GM19193 (cell line): ENCODE data around the gene SLF1.

Experiments used
- POLR2A ChIP-seq: IDR thresholded peaks from 4 replicates; pipeline ENCODE4 v1.6.1; 2011; ENCODE audit not compliant: insufficient read depth, insufficient read length; ENCODE audit errors: extremely low read depth

The SLF1 gene

DNA sequence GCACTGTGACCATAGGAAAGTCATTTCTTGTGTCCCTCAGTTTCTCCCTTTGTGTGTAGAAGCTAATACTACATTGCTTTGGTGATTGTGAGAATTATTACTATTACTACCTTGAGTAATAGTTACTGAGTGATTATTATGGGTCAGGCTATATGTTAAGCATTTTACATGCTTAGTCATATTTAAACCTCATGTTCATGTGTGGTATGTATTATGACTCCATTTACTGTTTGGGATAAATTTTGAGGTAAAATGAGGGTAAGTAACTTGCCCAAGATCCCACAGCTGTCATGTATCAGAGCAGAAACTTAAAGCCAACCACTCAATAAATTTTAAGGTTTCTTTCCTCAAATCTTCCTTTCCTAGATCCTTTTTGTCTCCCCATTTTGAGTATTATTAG lies 28.3 kb downstream of the SLF1 start:
- TF ChIP-seq POLR2A = no peak

DNA sequence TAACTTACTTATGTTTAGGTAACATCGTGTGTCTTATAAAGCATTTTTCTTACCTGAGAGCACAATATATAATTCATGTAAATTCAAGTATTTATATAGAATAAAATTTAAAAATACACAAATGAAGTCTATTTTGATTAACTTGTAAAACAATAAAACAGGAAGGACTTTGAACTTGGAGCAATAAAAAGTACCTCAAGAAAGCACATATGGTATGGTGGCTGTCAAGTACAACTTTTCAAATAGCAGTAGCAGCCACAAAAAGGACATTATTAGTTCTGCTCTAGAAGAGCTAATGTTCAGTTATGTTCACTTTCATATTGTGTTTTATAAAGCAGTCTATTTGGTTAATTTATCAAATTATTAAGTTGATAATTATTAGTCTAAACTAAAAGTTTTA lies 31.4 kb downstream of the SLF1 start:
- no peak for TF ChIP-seq POLR2A

DNA sequence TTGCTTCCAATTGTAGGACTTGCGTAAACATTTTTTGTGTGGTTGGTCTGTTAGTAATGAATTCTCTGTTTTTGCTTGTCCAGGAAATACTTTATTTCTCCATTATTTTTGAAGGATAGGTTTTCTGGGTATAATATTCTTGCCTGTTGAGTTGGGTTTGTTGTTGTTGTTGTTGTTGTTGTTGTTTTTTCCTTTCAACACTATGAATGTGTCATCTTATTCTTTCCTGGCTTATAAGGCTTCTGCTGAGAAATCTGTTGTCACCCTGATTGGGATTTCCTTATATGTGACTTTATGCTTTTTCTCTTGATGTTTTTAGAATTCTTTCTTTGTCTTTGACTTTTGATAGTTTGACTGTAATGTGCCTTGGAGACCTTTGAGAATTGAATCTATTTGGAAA lies 39.8 kb downstream of the SLF1 start:
- TF ChIP-seq POLR2A = no peak

DNA sequence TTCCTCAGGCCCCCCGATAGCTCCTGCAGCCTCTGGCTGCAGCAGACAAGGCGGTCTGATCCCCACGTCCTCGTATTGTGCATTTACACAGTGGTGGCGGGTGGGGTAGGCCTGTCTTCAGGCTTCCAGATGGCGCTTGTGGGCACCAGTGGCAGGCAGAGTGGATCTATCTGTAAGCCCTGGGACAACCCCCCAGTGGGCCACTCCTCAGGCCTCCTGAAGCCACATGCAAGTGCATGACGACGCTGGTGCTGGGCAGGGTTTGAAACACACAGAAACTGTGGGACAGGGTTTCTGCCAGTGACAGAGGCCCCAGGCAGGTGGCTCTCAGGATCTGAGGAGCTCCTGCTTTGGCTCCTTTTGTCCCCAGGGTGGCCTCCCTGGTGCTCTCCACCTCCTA lies 42.0 kb downstream of the SLF1 start:
- no peak for TF ChIP-seq POLR2A

DNA sequence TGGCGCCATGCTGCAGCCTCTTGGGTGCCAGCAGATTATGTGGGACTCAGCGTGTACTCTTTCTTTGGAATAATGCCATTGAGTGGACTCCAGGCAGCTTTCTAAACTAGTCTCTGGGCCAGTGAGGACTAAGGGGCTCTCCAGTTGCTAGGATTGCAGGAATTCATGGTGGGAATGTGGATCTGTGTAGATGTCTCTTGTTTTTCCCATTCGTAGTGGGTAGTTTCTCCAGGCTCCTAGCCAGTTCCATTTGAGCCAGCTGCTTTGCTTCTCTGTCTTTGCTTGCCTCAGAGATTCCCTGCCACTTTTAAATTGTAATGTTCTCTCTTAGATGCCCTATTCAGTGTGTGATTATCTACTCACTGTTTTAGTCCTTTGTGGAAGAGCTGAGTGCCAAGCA lies 42.6 kb downstream of the SLF1 start:
- no peak for TF ChIP-seq POLR2A

DNA sequence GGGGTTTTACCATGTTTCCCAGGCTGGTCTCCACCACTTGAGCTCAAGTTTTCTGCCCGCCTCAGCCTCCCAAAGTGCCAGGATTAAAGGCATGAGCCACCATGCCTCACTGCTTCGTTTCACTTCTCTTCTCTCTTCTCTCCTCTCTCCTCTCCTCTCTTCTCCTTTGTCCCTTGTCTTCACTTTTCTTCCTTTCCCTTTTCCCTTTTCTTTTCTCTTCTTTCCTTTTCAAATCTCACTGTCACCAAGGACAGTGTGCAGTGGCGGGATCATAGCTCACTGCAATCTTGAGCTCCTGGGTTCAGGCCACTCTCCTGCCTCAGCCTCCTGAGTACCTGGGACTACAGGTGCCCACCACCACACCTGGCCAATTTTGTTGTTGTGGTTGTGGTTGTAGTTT lies 49.5 kb downstream of the SLF1 start:
- no peak for TF ChIP-seq POLR2A

DNA sequence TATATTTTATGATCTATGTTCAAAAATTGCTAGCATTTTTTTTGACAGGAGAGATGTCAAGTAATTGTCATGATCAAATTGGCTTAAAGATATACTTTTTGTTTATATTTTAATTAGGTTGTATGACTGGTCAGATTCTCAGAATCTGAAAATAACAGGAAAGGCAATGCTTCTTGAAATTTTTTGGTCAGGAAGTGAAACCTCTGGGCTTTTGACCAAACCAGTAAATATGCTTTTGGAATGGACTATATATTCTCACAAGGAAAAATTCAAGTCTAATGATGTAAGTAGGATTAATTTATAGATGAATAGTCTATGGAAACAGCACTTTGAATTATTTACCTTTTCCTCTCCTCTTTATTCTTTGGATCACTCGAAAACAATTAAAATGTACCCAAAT lies 52.3 kb downstream of the SLF1 start:
- no peak for TF ChIP-seq POLR2A

DNA sequence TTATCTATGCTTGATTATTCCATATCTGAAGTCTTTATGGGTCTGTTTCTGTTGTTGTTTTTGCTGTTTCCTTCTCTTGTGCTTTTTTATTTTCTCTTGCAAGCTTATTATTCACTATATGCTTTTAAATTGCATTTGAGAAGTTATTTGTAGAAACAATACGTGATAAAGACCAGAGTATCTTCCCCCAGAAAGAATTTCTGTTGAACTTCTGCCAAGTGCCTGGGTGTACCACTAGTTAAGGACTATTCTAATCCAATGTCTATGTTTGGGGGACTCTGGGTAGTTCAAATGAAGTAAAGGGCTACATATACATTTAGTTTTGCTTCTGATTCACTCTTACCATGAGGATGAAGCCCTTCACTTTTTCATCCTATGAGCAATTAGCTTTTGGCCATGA lies 54.3 kb downstream of the SLF1 start:
- TF ChIP-seq POLR2A = no peak

DNA sequence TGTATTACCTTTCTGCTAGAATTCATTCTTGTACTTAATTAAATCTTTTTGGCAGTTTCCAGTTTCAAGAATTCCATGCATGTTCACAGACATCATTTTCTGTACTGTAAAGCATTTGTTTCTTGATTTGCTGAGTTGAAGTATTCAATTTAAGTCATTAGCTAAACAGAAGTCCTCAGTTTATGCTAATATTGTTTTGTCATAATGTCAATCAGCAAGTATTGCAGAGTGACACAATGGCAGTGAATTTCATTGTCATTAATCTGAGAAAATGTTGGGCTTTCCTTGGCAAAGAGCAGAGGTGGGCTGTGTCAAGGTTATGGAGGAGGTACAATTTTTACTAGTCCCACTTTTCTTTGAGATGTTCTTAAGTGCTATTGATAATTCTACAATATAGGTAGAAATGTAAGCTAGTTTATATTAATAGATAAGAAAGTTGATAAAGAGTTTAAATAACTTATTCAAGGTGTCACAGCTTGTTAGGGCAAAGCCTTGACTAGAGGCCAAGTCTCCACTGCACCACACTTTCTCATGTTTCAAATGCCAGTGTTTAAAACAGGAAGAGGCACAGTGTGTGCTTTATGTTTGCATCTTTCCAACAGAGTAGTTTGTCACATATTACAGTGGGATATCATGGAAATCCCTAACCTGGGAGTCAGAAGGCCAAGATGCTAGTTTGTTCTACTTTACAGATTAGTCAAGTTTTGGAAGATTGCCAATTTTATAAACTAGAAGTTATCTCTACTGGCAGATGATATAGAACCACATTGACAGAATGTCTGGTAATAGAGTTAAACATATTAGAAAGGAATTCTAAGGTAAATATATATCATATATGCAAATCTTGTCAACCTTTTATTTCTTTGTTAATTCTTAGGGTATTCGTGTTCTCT lies 56.3 kb downstream of the SLF1 start:
- TF ChIP-seq POLR2A = no peak

DNA sequence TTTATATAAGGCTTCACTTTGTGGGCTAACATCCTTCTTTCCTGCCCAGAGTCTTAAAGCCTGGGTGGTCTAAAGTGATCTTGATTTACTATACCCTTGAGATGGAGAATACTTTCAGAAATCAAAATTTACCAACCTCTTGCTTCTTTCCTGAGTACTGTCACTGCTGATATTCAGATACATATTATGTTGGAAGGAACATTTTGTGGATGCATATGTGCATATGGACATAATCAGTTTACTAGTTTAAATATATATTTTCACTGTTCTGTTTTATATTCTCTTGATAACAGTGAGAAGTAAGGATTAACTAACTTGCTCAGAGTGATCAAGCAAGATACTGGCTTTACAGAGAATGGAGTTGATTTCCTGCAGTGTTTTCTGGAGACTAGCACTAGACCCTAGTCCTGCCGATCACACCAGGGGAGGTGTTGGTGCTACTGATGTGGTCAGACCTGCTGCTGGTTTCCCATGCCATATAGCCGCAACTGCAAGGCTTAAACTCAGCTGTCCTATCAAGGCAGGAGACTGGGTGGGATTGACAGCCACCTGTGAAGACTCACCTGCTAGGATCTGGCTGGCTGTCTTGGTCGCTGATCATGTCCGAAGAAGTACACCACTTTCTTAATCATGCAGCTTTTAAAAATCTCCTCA lies 57.6 kb downstream of the SLF1 start:
- no peak for TF ChIP-seq POLR2A

DNA sequence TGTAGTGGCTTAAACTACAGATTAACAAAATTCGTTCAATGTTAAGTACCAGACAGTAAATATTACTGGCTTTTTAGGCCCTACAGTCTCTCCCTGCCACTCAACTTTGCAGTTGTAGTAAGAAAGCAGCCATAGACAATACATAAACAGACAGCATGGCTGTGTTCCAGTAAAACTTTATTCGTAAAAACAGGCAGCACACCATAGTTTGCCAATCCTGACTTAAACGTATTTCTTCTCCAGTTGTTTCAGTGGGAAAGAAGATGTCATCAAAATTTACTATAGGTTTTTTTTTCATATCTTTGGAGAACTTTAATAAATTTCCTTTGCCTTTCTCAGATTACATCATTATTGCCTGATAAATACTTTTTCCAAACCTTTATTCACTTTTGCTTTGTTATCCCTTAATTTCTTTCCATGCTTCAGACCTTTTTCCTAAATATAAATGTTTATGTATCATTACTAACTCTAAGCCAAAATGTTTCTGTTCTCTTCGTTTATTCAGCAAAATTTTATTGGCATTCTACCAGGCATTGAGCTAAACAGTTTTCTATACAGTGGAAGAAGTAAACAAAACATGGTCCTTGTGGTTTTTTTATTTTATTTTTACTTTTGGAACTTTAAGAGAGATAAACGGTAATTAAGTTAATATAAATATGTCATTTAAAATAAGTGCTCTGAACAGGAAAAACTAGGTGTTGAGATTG lies 64.5 kb downstream of the SLF1 start:
- no peak for TF ChIP-seq POLR2A

DNA sequence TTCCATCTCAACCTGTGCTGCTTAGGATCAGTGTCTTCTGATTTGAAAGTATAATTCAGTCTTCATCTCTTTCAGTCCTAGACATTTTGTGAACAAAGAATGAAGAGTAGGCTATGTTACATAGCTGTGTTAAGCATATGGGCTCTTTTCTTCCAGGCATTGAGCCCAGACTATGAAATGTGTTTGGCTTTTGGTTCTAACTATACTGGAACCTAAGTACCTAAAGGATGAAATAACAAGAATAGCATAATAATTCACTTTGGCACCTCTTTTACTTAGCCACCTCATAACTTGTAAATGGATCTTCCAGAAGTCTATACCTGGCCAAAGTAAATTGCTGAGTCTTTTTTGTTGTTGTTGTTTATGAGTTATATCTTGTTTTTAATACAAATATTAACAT lies 71.4 kb downstream of the SLF1 start:
- no peak for TF ChIP-seq POLR2A

DNA sequence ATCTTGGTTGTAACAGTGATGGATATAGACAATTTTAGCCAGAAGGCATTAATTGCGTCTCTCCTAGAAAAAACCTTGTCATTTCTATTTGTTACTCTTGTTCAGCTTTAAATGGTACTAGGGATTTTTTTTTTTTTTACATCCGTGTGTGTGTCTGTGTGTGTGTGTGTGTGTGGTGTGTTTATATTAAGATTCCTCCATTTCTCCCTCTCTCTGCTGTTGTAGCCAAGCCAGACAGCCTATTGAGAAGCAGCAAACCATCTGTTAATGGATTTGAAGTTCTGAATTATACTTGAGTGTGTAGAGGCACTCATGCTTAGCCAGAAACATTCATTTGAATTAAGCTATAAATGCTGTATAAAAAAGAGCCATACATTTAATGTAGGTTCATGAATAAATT lies 72.3 kb downstream of the SLF1 start:
- TF ChIP-seq POLR2A = no peak

DNA sequence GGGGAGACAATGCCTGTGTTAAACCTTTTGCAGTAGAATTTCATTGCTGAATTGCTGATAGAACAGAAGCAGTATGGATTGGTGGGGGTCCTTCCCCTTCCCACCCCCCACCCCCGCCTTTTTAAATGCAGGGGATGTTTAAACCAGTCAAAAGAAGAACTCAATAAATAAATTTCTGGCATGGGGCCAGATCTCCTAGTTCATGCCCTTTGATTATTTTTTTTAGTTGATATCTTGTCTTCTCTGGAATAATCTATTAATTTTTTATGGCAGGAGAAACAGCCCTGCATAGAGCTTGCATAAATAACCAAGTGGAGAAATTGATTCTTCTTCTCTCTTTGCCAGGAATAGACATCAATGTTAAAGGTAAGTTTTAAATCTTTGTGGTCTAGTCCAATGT lies 72.8 kb downstream of the SLF1 start:
- no peak for TF ChIP-seq POLR2A

DNA sequence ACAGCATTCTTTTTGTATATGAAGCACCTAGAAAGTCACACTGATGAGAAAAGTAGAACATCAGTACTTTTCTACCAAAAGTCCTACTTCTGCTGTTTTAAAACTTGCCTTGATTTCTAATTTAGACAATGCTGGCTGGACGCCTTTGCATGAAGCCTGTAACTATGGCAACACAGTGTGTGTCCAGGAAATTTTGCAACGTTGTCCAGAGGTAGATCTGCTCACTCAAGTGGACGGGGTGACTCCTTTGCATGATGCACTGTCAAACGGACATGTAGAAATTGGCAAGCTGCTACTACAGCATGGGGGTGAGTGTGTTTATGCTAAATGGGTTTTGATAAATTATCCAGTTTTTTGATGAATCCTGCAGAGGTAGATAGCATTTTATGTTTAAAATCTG lies 73.5 kb downstream of the SLF1 start:
- no peak for TF ChIP-seq POLR2A

DNA sequence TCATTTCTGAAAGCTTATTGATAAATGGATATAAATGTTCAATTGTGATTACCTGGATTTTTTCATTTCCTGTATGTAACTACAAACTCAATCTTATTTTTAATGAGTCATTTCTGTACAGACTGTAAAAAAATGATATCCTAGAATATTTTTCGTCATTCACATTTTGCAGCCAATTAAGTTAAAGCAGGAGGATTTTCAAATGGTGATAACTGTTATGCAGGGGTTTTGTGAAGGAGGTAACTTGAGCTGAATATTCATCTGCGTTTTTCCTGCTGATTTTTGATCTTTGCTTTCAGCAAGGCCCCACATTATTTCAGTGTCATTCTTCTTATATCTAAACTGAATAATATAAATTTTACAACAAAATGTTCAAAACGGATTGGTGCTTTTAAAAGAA lies 74.1 kb downstream of the SLF1 start:
- TF ChIP-seq POLR2A = no peak
